Amniotic epithelial cell (primary cell): ENCODE measurements around the gene HMCN2.

Experiments
- DNase-seq: peaks from one replicate; pipeline ENCODE4 v3.0.0-alpha.2; 2010; ENCODE audit warnings: low read depth

HMCN2 gene

DNA sequence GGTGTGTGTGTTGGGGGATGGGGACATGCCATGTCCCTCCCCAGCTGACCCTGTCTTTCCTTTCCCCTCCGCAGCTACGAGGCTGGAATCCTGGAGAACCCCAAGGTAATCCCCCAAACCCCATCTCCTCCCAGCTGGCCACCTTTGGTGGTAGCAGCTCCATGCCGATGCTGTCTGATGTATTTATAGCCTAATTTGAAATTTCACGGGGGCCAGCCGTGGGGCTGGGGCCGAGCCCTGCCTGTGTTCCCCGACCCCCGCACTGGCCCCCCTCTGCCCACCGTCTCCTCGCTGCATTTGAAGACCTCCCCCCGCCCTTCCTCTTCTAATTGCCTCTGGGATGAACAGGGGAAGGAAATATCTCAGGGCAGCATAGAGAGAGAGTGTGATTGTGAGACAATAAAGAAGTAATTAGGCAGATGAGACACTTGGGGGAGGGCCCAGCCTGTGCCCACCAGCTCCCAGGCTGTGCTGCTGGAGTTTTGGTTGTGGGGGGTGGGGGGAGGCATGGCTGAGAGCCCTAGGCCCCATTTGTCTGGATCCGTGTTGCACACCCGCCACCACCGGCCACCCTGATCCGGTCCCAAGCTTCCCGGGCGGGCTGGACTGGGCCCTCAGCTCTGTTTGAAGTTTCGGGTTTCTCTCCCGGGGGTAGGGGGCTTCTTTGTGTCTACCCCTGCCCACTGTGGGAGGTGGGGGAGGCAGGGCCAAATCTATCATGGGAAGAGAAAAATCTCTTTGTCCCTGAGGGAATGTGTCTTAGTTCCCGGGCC is 206.0 kb downstream of the HMCN2 start:
- no peak for DNase-seq

DNA sequence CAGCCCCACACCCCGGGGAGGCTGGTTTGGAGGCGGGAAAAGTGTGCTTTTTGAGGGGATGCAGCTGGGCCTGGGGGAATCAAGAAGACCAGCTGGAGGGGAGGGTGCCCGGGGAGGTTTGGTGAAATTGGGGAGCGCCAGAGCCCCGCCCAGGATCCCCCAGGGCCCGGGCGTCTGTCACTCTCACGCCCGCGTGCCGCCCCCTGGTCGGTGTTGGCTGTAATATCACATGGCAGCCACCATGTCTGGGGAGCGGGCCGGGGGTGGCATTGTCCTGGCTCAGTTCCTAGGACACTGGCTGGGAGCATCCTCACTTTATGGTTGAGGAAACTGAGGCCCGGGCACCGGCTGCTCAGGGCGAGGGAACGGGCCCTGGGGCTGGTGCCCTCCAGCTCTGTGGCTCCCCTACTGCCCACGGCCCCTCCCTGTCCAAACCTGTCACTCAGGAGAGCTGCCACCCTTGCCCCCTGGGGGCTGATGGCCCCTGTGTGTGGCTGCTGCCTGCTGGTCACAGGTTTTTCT is 206.7 kb downstream of the HMCN2 start:
- no peak for DNase-seq

- DNase-seq, result no peak
Measured at GRCh38 chr9:130473009-130473408, 207.4 kb downstream of the HMCN2 start.

GRCh38 chr9:130473566-130473965 is 208.0 kb downstream of the HMCN2 start:
- DNase-seq, result no peak

- DNase-seq, result no peak
Measured at GRCh38 chr9:130474106-130474505, 208.5 kb downstream of the HMCN2 start.

DNA sequence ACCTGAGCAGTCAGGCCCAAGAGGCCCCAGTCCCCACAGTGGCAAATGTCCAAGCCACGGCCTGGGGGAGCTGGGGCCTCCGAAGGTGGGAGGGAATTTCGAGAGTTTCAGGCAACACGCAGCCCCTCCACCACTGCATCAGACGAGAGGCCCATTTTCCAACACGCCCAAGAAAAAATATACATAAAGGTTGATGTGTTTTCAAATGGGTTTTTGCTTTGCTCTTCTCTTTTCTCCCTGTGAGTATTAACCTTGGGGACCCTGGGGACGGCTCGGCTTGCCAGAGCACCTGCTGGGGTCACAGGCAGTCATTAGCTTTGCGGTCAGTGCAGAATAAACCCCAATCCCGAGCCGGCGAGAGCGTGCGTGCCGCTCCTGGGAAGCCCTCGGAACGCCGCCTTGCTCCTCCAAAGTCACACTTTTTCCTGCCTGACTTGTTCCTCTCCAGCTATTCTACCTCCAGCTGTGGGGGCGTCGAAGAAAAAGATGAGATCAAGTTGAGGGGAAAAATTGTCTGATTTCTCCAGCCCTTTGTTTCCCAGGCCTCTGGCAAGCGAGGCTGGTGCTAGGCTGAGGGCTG is 210.7 kb downstream of the HMCN2 start:
- DNase-seq, result no peak

DNA sequence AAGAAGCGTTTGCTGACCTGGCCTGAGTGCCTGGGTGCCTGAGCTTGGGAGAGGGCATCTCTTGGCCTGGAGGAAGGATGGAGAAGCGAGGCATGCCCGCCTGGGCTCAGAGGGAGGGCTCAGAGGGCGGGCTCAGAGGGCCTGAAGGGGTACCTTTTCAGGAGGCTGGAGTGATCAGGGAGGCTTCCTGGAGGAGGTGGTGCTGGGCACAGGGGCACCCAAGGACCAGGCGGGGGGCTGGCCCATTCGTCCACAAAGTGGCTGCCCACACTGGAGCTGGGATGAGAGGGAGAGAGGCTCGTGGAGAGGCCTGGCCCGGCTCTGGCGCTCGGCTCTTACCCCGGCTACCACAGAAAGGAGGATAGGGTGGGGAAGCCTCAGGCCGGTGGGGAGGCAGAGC is 212.0 kb downstream of the HMCN2 start:
- DNase-seq, result no peak

GRCh38 chr9:130478152-130478551 is 212.6 kb downstream of the HMCN2 start:
- DNase-seq, result no peak

GRCh38 chr9:130478736-130479575 is 213.4 kb downstream of the HMCN2 start:
- DNase-seq, result no peak

GRCh38 chr9:130479587-130479986 is 214.0 kb downstream of the HMCN2 start:
- DNase-seq, result no peak

DNA sequence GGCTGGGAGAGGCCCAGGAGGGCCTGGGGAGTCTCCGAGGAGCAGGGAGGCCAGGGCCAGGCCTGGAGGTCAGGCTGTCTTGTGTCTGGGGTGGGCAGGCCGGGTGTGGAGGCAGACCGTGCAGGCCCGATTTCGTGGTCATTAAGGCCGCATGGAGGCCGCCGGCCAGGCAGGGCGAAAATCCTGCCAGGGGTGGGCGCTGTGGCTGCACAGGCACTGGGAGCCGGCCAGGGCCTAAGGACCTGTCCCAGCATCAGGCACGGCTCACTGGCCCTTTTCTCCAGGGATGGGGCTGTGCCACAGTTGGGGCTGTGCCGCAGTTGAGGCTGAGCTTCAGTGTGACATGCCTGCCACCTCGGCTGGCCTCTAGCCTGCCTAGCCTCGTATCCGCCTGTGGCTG is 215.1 kb downstream of the HMCN2 start:
- DNase-seq, result no peak

- DNase-seq, result peak; percentile 12
Measured at GRCh38 chr9:130482463-130482862, 216.9 kb downstream of the HMCN2 start.

DNA sequence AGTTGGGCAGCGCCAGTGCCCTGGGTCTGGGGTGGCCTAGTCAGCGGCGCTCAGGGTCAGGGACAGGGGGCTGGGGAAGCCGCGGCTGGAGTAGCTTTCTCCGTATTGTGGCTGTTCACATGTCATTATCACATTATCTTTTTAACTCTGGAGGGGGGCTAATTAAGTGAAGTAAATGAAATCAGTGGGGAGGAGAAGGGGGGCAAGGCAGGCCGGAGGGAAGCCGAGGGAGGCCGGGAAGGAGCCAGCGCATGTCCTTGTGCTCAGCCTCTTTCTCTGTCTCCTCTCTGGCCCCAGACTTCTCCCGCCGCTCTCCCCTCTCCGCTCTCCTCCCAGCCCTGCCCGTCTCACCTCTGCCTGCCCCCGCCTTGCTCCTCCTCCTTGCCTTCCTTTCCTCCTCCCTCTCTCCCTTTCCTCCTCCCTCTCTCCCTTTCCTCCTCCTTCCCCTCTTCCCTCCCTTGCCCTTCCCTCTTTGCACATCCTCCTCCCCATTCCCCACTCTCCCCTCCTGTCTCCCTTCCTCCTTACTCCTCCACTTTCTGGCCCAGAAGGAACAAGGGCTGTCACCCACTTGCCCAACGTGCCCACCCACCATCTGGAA is 217.9 kb downstream of the HMCN2 start:
- DNase-seq, result no peak
